GM21737 (cell line): ENCODE results near the gene WDR74.
"Not testable (repeated sequence)": the region's sequence is repeated elsewhere in the genome, so short reads cannot be mapped to it uniquely, and the experiment has no call there.

Experiments used
- ATAC-seq: cut with Tn5 transposase; IDR thresholded peaks from one replicate; pipeline ENCODE4 v1.9.1; 2021; ENCODE audit warnings: mild to moderate bottlenecking, moderate library complexity; ENCODE audit not compliant: unreplicated experiment

Gene WDR74

DNA sequence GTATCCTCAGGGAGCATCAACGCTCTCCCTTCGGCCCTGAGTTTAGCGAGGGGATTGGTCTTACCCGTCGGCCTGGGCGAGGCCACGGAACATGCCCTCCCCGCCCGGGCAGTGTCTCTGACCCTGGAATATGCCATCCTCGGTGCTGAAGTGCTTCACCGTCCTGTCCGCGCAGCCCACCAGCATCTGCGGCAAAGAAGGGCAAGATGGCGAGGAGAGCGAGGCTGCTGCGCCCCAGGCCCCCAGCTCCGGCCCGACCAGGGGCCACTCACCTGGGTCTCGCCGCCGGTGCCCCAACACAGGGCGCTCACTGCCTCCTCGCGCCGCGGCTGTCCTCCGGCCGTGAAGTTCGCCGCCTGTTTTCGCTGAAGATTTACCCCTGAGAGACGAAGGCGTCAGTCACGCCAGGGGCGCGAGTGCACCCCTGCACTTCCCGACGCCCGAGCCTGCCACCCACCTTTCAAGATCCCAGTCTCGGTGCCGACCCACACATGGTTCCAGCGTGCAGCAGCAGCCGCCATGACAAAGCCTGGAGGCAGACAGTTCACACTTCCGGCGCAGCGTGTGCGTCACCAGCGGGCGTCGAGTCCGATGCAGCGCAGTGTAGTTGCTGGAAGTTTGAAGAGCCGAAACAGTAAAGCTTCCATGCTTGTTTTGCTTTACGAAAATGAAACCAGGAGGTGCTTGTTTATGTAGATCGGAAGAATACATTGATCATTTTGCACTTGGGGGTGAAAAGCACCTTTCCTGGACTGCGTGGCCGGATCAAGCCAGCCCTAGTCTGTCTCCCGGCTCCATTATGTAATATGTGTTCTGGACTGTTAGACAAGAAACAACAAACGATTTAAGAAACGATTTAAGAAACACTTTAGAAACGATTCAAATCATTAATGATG, at the start of gene WDR74:
TSS of gene WDR74 (minus strand) at position 541 of the 896 bp plus-strand sequence. CDS start at position 521, 20 bp downstream.
- ATAC-seq, result peak; percentile 44

DNA sequence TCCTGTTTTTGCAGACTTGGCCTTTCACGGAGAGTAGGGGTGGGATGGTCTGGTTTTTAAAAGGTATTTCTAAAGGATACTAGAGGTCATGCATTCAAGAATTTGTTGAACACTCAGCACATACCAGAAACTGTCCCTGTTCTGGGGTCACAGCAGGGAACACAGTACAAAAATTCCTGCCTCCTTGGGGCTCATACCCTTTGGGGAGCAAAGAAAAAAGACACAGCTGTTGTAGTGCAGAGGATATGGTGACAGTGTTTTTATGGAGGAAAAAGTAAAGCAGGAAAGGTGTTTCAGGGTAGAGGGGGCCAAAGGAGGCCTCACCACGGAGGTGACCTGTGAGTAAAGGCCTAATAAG, 49.7 kb upstream of the WDR74 start:
- no peak for ATAC-seq

DNA sequence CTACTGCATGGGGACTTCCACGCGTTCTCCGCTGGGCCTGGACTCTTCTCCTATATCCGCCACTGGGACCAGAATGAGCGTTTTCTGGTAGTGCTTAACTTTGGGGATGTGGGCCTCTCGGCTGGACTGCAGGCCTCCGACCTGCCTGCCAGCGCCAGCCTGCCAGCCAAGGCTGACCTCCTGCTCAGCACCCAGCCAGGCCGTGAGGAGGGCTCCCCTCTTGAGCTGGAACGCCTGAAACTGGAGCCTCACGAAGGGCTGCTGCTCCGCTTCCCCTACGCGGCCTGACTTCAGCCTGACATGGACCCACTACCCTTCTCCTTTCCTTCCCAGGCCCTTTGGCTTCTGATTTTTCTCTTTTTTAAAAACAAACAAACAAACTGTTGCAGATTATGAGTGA, 49.0 kb upstream of the WDR74 start:
- ATAC-seq, result no peak

DNA sequence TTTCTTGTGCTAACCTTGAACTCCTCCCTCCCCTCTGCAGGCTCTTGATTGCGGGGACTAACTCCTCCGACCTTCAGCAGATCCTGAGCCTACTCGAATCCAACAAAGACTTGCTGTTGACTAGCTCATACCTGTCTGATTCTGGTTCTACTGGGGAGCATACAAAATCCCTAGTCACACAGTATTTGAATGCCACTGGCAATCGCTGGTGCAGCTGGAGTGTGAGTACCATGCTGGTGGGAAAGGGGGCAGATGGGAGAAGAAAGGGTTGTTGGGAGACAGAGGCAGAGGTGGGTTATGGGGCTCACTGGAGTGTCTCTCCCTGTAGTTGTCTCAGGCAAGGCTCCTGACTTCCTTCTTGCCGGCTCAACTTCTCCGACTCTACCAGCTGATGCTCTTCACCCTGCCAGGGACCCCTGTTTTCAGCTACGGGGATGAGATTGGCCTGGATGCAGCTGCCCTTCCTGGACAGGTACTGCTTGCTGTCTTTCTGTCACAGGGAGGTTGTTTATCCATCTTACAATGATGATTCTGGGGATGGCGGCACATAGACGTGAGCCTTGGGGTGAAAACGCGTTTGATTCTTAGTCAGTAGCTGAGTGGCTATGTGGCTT, 45.9 kb upstream of the WDR74 start:
- ATAC-seq, result no peak

DNA sequence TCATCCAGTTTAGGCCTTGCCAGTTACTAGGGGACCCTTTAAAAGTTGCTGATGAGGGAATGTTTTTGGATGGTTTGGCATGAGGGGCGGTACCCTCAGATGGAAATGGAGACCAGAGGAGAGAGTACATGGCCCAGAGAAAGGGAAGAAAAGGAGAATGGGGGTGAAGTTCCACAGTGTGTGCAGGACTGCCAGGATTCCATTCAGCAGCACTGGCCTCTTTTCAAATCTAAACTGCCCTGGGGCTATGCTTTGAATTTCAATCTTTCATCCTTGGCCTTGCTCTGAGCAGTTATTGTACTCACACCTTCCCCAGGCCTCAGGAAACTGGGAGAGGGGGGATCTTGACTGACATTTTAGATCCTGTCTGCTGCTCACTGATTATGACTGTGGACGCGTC, 44.3 kb upstream of the WDR74 start:
- ATAC-seq, result no peak

DNA sequence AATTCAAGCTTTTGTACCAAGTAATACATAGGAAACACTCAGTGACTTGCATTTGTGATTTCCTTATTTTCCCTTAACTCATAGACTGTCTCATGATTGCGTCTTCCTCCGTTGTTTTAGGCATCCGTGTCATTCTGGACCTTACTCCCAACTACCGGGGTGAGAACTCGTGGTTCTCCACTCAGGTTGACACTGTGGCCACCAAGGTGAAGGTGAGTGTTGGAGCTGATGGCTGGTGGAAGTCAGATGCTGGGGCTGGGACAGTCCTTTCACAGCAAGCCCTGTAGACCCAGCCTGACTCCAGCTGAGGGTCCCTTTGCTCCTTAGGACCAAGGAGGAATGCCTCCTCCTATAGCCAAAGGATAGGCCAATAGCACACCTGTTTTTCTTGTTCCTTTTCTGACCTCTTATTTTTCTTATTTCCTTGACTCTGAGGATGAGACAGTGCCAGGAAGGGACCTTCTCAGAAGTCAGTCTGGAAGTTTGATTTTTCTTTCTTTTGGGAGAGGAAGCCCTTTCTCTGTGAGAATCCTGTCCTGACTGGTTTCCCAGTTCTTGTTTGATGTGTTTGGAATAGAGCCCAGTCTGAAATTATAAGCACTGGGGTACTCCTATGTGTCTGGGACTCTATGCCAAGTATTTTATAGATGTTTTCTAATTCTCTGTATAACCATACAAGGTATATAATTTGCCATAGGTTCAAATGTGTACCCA, 43.6 kb upstream of the WDR74 start:
- ATAC-seq, result no peak

DNA sequence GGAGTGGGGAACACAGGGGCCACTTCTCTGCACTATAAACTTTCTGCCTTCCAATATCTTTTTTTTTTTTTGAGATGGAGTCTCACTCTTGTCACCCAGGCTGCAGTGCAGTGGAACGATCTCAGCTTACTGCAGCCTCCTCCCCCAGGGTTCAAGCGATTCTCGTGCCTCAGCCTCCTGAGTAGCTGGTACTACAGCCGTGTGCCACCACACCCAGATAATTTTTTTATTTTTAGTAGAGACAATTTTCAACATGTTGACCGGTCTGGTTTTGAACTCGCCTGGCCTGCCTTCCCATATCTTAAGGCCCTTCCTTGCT, 43.0 kb upstream of the WDR74 start:
- ATAC-seq, result no peak

DNA sequence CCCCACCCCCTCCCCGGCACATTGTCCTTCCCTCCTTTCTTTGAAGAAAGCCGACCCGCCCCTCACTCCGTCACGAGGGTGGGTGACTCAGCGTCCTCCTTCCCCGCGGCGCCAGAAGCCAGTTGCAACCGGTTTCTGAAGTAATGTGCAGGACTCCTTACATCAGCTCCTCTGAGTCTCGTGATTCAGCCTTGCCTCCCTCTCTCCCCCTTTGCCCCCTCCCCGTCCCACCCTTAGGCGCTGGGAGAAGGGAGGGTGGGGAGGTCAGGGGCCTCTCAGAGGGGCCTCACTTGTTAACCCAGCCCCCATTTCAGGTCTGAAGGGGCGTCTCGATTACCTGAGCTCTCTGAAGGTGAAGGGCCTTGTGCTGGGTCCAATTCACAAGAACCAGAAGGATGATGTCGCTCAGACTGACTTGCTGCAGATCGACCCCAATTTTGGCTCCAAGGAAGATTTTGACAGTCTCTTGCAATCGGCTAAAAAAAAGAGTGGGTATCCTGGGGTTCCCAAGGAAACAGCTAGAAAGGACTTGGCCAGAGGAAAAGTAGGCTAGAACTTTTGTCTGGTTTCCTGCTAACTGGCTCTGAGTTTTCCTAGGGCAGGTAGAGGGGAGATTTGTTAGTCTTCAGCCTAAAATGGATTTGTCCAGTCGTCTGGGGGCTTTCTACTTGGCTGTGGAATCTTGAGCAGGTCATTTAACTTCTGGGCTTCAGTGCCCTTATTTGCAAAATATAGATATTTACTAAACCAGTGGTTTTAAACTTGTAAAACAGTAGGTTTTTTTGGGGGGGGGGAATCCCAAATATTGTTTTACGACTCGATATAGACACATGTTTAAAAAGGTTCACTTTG, 42.4 kb upstream of the WDR74 start:
- peak; percentile 44 for ATAC-seq

DNA sequence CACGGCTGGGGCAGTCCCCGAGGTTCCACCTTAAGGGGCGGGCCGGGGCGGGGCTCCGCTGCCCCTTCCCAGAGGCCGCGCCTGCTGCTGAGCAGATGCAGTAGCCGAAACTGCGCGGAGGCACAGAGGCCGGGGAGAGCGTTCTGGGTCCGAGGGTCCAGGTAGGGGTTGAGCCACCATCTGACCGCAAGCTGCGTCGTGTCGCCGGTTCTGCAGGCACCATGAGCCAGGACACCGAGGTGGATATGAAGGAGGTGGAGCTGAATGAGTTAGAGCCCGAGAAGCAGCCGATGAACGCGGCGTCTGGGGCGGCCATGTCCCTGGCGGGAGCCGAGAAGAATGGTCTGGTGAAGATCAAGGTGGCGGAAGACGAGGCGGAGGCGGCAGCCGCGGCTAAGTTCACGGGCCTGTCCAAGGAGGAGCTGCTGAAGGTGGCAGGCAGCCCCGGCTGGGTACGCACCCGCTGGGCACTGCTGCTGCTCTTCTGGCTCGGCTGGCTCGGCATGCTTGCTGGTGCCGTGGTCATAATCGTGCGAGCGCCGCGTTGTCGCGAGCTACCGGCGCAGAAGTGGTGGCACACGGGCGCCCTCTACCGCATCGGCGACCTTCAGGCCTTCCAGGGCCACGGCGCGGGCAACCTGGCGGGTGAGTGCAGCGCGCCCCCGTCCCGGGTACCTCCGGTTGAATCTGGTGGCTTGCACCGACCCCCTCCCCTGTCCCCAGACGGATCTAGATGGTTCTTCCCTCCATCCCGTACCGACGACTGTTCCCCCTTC, 41.6 kb upstream of the WDR74 start, which contains the start of gene SLC3A2:
TSS of gene SLC3A2 (plus strand) at position 94 of the 776 bp plus-strand sequence. CDS start at position 222, 128 bp downstream.
- ATAC-seq, result peak; percentile 62

DNA sequence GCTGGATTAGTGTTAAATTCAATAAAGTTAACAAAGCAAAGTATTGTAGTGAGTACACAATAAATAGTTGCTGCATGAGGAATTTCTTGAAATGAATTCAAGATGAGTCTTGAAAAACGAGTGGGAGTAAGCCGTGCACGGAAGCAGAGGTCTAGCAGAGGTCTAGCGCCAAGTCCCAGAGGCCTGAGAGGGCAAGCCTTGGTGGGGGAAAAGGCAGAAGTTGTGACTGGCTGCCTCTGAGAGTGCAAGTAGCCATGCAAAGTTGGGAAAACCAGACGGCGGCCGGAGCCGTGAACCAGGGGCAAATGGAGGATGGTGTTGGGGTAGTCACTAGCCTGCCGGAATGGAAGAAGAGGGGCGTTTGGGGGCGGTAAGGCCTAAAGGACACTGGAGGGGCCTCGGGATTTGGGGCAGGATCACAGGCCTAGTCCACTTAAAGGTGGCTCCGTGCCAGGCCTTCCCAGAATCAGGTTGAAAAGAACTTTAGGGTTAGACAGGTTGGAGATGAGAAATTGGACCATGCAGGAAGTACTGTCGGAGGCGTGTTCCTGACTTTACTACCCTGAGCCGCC, 40.9 kb upstream of the WDR74 start:
- ATAC-seq, result peak; percentile 16

DNA sequence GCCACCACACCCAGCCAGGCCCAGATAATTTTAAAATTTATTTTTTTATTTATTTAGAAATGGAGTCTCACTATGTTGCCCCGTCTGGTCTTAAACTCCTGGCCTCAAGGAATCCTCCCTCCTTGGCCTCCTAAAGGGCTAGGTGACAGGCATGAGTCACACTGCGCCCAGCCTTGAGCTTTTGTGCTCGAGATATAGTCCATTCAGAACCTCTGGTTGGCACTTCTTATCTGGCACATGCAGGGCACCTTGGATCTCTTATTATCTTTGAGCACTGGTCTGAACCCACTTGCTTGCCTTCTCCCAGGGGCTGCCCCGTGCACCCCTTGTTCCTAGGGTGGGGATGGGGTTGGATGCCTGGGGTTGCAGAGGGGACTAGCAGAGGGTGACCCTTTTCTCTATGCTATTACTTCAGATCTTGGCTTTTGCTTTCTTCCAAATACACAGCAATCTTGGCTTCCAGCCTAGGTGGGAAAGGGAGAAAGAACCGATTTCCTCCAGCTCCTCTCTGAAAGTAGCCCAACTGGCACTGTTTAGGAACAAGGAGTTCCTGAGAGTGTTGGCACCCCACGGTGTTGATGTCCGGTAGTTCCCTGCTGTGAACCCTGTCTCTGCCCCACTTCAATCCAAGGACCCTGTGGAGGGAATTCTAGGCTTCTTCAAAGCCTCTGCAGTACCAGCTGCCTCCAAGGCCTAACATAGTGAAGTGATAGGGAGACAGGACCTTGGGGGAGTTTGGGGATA, 40.0 kb upstream of the WDR74 start:
- no peak for ATAC-seq

DNA sequence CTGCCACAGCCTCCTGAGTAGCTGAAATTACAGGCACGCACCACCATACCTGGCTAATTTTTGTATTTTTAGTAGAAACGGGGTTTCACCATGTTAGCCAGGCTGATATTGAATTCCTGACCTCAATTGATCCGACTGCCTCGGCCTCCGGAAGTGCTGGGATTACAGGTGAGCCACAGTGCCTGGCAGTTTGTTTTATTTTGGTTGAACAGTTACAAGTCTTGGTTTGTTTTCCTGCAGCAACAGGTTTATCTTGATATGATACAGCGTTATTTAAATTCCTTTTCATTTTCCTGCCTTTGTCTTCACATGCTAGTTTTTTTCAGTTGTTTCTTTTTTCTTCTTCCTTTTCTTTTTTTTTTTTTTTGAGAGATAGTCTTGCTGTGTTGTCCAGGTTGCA, 37.3 kb upstream of the WDR74 start:
- no peak for ATAC-seq

DNA sequence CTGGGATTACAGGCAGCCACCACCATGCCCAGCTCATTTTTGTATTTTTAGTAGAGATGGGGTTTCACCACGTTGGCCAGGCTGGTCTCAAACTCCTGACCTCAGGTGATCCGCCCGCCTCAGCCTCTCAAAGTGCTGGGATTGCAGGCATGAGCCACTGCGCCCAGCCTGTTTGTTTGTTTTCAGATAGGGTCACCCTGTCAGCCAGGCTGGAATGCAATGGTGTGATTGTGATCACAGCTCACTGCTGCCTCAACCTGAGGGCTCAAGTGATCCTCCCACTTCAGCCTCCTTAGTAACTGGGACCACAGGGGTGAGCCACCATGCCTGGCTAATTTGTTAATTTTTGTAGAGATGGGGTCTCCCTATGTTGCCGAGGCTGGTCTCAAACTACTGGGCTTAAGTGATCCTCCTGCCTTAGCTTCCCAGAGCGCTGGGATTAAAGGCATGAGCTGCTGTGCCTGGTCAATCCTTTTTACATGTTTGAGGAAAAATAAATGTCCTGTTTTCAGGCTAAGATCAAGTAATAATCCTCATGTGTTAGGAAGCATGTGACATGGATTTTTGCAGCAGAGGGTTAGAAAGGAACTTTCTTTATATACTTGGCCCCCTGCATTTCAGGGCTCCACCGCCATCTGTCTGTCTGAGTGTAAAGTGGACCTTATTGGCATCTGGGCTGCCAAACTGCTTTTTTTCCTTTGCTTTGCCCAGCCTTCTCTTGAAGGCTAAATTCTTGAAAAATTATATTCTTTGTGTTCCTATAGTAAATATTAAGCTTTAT, 36.5 kb upstream of the WDR74 start:
- ATAC-seq, result no peak

DNA sequence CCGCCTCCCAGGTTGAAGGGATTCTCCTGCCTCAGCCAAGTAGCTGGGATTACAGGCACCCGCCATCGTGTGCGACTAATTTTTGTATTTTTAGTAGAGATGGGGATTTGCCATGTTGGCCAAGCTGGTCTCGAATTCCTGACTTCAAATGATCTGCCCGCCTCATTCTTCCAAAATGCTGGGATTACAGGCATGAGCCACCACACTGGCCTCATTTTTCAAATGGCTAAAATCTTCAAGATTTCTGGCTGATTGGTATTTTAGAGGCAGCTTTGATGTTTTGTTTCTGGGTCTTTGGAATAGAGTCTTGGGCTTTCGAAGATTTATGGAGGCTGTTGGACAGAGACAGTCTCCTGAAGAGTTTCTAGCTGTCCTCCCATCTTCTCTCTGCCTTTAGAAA, 35.5 kb upstream of the WDR74 start:
- ATAC-seq, result no peak

DNA sequence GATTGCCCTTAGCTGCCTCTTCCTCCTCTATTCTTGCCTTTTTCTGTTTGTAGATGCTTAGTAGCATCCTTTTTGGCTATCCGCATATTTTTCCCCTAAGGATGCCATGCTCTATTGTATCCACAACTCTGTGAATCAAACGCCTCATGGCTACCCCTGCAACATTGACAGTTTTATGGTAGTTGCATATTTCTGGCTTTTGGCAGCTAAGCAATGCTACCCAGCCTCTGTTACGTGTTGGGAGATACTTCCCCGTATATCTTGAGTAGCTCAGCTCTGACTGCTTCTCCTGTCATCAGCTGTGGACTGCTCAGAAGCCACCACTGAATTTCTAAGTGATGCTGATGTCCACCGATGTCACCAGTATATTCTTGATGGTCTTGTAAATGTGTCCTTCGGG, 26.2 kb upstream of the WDR74 start:
- no peak for ATAC-seq

DNA sequence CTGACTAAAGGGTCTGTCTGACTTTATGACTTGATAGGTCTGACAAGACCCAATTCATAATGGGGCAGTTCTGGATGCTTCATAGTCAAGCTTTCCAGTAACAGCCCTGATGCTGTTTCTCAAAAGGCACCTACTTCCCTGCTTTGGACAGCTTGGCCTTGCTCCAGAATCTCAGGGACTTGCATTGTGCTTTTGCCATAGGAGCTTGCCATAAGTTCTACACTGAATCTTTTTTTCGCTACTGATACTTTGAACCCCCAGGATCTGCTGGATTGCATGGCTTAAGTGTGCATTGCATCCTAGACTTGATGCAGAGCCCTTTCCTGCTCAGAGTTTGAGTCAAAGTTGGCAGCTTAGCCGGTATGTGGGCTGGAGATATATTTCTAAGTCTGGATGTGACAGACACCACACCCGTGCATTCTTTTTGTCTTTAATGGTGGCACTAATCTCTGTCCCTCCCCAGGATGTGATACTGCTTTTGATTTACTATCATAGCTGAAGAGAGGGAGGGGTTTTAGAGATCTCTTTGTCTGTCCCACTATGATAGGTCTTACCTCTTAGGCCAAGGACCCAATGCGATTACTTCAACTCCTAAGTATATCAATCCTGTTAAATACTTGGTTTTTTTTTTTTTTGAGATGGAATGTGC, 24.4 kb upstream of the WDR74 start:
- no peak for ATAC-seq

DNA sequence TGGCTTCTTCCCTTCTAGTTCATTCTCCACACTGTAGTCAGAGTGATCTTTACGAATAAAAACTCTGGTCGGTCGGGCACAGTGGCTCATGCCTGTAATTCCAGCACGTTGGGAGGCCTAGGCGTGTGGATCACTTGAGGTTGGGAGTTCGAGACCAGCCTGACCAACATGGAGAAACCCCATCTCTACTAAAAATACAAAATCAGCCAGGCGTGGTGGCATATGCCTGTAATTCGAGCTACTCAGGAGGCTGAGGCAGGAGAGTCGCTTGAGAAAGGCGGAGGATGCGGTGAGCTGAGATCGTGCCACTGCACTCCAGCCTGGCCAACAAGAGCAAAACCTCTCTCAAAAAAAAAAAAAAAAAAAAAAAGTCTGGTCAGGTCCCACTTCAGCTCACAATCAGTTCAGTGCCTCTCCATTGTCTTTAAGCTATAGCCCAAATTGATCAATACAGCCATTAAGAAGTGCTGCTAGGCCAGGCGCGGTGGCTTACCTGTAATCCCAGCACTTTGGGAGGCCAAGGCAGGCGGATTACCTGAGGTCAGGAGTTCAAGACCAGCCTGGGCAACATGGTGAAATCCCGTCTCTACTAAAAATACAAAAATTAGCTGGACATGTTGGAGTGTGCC, 22.3 kb upstream of the WDR74 start:
- not testable (repeated sequence) for ATAC-seq
